T47D (cell line): Measurements from ENCODE around the gene SGMS1.
A peak's percentile ranks its signal among the peaks of the same experiment; 100 is the strongest.

Experiments used
- DNase-seq, 2 experiments: peaks; one replicate each; pipeline versions ENCODE4 v3.0.0 to v3.0.0-alpha.2; 2011 to 2012; ENCODE audit warnings: low read depth in 1 of 2, low spot score in 1 of 2
- JUND ChIP-seq: IDR thresholded peaks from 2 replicates; pipeline ENCODE4 v1.6.1; 2012; ENCODE audit warnings: low read depth
- in situ Hi-C: cut with HindIII; loops from 2 replicates; pipeline ENCODE4 v1.10.0; 2016; ENCODE audit warnings: low sequenced_read_pairs, low pct_unique_long_range_greater_than_20kb

SGMS1 gene

GRCh38 chr10:50326757-50327701 is 296.7 kb downstream of the SGMS1 start:
- peak; percentile 56 to 61 for DNase-seq
- in situ Hi-C loops = no loop called here
- no peak for TF ChIP-seq JUND

GRCh38 chr10:50326172-50326555 is 297.6 kb downstream of the SGMS1 start:
- in situ Hi-C loops = no loop called here
- DNase-seq = no peak
- no peak for TF ChIP-seq JUND

- no peak for TF ChIP-seq JUND
- in situ Hi-C loops = no loop called here
- peak in 1 of 2 experiments; percentile 52 for DNase-seq
Measured at GRCh38 chr10:50325449-50326171, 298.1 kb downstream of the SGMS1 start.

GRCh38 chr10:50324680-50325393 is 298.9 kb downstream of the SGMS1 start:
- no peak for DNase-seq
- no peak for TF ChIP-seq JUND
- in situ Hi-C loops = no loop called here

GRCh38 chr10:50324046-50324445 is 299.7 kb downstream of the SGMS1 start:
- TF ChIP-seq JUND = no peak
- DNase-seq = no peak

GRCh38 chr10:50322077-50322476 is 301.7 kb downstream of the SGMS1 start:
- DNase-seq = no peak
- no peak for TF ChIP-seq JUND
- in situ Hi-C loops = no loop called here

More at GRCh38 chr10:50324046-50324445, 299.7 kb downstream of the SGMS1 start:
- in situ Hi-C loops = no loop called here

- DNase-seq = no peak
- TF ChIP-seq JUND = no peak
- in situ Hi-C loops = no loop called here
Measured at GRCh38 chr10:50318129-50318528, 305.6 kb downstream of the SGMS1 start.

GRCh38 chr10:50316695-50317648 is 306.8 kb downstream of the SGMS1 start:
- TF ChIP-seq JUND = no peak
- in situ Hi-C loops = no loop called here
- no peak for DNase-seq

- no peak for TF ChIP-seq JUND
- in situ Hi-C loops = no loop called here
- no peak for DNase-seq
Measured at GRCh38 chr10:50316174-50316573, 307.6 kb downstream of the SGMS1 start.

- in situ Hi-C loops = no loop called here
- DNase-seq = no peak
- TF ChIP-seq JUND = no peak
Measured at GRCh38 chr10:50315424-50315823, 308.3 kb downstream of the SGMS1 start.

GRCh38 chr10:50314169-50315071 is 309.3 kb downstream of the SGMS1 start:
- no peak for TF ChIP-seq JUND
- in situ Hi-C loops = no loop called here
- no peak for DNase-seq
